ENCODE measurements around the gene CENPN. TPM values are rescaled to one million over a fixed set of nuclear protein-coding genes. Genes with fewer than 3 reads are reported as not detected.

Gene CENPN
- total RNA-seq, 6 experiments from 2014 or later: 6.6 to 11.4 (median 7.9) TPM

DNA sequence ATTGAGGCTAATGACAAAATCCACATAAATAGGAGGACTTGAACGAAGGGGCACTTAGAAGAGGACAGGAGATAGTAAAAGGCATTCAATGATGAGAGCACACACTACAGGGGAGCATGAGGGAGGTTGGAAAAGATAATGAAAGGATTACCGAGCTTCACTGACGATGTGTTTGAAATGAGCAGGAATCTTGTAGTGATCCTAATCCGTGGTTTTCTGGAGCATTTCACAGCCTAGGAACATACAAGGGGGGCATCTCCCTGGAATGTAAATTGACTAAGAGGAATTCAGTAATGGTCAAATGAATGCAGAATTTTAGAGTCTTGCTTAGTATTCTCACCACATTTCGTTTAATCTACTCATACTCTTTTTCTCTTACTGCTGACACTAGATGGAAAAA, 33.8 kb downstream of the CENPN start:
- Histone ChIP-seq H3K36me3 (peaks cover 0 to 48% (median 15%) of the 10 kb centered on the region in 4 donors), H3K4me1 (peaks cover 0 to 10% (median 6%) of the 10 kb centered on the region in 4 donors), H3K4me3 (no peak overlapping the region), H3K27ac (no peak overlapping the region), H3K9me3 (no peaks in the 10 kb centered on the region), H3K27me3 (no peaks in the 10 kb centered on the region)
- TF ChIP-seq POLR2A (IDR thresholded peaks at IDR 0.05): no peak
- TF ChIP-seq, protein P1, sequence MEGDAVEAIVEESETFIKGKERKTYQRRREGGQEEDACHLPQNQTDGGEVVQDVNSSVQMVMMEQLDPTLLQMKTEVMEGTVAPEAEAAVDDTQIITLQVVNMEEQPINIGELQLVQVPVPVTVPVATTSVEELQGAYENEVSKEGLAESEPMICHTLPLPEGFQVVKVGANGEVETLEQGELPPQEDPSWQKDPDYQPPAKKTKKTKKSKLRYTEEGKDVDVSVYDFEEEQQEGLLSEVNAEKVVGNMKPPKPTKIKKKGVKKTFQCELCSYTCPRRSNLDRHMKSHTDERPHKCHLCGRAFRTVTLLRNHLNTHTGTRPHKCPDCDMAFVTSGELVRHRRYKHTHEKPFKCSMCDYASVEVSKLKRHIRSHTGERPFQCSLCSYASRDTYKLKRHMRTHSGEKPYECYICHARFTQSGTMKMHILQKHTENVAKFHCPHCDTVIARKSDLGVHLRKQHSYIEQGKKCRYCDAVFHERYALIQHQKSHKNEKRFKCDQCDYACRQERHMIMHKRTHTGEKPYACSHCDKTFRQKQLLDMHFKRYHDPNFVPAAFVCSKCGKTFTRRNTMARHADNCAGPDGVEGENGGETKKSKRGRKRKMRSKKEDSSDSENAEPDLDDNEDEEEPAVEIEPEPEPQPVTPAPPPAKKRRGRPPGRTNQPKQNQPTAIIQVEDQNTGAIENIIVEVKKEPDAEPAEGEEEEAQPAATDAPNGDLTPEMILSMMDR (IDR thresholded peaks at IDR 0.05): no peak
- ATAC-seq: no peak
- WGBS (ENCODE audit: insufficient coverage, low coverage, low lambda C conversion rate, missing lambda C conversion rate): 88% methylated on average over 5 of the region's 5 CpGs
- no peak for DNase-seq
- intact Hi-C loops (cut with DNase I): no loop called here

DNA sequence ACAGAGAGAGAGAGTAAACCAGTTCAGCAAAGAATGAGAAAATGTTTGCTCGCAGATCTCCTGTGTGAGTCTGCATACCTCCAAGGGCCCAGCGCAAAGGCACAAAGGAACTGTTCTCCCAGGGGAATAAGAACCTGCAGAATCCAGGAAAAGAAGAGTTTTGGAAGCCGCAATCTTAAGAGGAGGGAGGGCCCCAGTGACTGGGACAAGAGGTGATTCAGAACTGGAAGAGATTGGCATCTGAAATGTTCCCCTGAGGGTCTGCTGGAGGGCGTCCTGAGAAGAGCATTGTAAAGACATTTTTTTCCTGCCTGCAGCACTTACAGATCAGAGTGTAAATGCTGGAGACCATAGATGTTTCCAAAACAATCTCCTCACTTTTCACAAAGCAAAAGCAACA, 34.7 kb downstream of the CENPN start:
- no peak overlapping the region for H3K27ac ChIP-seq
- ATAC-seq: no peak
- no peaks in the 10 kb centered on the region for H3K27me3 ChIP-seq
- H3K36me3 ChIP-seq: peaks cover 0 to 48% (median 15%) of the 10 kb centered on the region in 4 donors
- TF ChIP-seq, protein P1 (IDR thresholded peaks at IDR 0.05): no peak
- no peak for TF ChIP-seq POLR2A (IDR thresholded peaks at IDR 0.05)
- intact Hi-C loops (cut with DNase I): no loop called here
- H3K4me3 ChIP-seq: no peak overlapping the region
- H3K4me1 ChIP-seq: peaks cover 0 to 8% (median 5%) of the 10 kb centered on the region in 4 donors
- no peak for DNase-seq
- no peaks in the 10 kb centered on the region for H3K9me3 ChIP-seq
- WGBS (ENCODE audit: insufficient coverage, low coverage, low lambda C conversion rate, missing lambda C conversion rate): 100% methylated on average over 3 of the region's 4 CpGs

DNA sequence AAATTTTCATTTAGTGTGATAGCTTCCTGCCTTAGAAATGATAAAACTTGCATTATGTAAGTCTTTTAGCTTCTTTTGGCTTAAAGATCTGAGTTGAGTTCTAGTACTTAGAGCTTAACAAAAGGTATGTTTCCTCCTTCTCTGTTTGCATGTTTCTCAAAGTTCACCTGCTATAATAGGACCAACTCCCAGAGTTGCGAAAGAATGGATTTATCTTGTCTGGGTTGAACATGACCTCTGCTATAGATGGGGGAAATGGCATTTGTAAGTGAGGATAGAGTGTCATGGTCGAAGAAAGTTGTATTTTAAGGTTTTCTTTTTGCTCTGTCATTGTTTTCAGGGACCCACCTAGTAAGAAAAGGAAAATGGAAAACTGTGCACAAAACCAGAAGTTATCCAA, 35.8 kb downstream of the CENPN start:
- Histone ChIP-seq H3K9me3 (no peaks in the 10 kb centered on the region), H3K27me3 (no peaks in the 10 kb centered on the region), H3K4me3 (no peak overlapping the region), H3K27ac (no peak overlapping the region), H3K4me1 (no peaks in the 10 kb centered on the region), H3K36me3 (peaks cover 0 to 48% (median 15%) of the 10 kb centered on the region in 4 donors)
- TF ChIP-seq POLR2A (IDR thresholded peaks at IDR 0.05): no peak
- TF ChIP-seq, protein P1 (IDR thresholded peaks at IDR 0.05): no peak
- ATAC-seq (no peak), DNase-seq (no peak)
- intact Hi-C loops (cut with DNase I): no loop called here
- WGBS (ENCODE audit: insufficient coverage, low coverage, low lambda C conversion rate, missing lambda C conversion rate): 90% methylated on average over 2 of the region's 2 CpGs

DNA sequence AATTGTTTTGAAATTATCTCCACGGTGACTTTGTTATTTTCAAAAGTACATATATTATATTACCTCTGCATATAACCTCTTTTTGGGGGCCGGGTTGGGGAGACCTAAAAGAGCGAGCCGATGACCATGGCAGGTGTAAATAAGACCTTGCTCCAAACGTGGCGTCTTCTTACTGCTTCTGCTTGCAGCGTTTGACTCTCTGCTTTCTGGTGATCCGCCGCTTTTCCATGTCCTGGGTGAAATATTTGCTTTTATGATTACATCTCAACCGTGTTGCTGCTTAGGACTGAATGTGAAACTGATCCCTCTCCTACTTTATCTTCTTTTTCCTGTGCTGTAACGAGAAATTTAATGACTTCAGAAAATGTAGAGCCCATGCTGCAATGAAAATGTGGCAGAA, 46.7 kb downstream of the CENPN start:
- H3K27ac ChIP-seq: no peak overlapping the region
- peaks cover 0 to 10% (median 0%) of the 10 kb centered on the region in 4 donors for H3K9me3 ChIP-seq
- WGBS (ENCODE audit: insufficient coverage, low coverage, low lambda C conversion rate, missing lambda C conversion rate): 80% methylated on average over 11 of the region's 11 CpGs
- ATAC-seq (no peak), DNase-seq (no peak)
- no peaks in the 10 kb centered on the region for H3K36me3 ChIP-seq
- H3K4me3 ChIP-seq: no peak overlapping the region
- no peaks in the 10 kb centered on the region for H3K4me1 ChIP-seq
- intact Hi-C loops (cut with DNase I): no loop called here
- TF ChIP-seq, protein P1 (IDR thresholded peaks at IDR 0.05): no peak
- no peak for TF ChIP-seq POLR2A (IDR thresholded peaks at IDR 0.05)
- H3K27me3 ChIP-seq: no peaks in the 10 kb centered on the region
